Activated effector memory CD4-positive, alpha-beta T cell treated with anti-CD3 and anti-CD28 coated beads, Interleukin-2, amount 50 U/mL, for 16 hours (primary cell): ENCODE results near the gene BRD3OS.

Experiments
- DNase-seq: peaks from one replicate; pipeline ENCODE4 v3.0.0-alpha.2; 2020

Gene BRD3OS

GRCh38 chr9:134066526-134066912, 41.2 kb downstream of the BRD3OS start:
- DNase-seq: no peak

- DNase-seq: peak; percentile 82
These were observed 41.9 kb downstream of the BRD3OS start for GRCh38 chr9:134066913-134067851.

GRCh38 chr9:134067904-134068743, 42.8 kb downstream of the BRD3OS start, which contains the start of gene BRD3:
TSS of gene BRD3 (minus strand) at chr9:134068026. CDS start at chr9:134053477, 14,549 bp downstream.
- DNase-seq: peak; percentile 93

GRCh38 chr9:134068744-134069479, 43.6 kb downstream of the BRD3OS start:
- DNase-seq: no peak

GRCh38 chr9:134069480-134070399, 44.5 kb downstream of the BRD3OS start:
- DNase-seq: no peak

GRCh38 chr9:134071149-134071548, 45.9 kb downstream of the BRD3OS start:
- DNase-seq: no peak

- DNase-seq: peak; percentile 16
These were observed 47.4 kb downstream of the BRD3OS start for GRCh38 chr9:134072683-134073082.

- no peak for DNase-seq
These were observed 48.2 kb downstream of the BRD3OS start for GRCh38 chr9:134073500-134073899.

GRCh38 chr9:134075689-134076088, 50.4 kb downstream of the BRD3OS start:
- DNase-seq: peak; percentile 34

GRCh38 chr9:134076644-134077043, 51.4 kb downstream of the BRD3OS start:
- DNase-seq: no peak
